ENCODE data around the gene PLA2G4B.

Gene PLA2G4B

GRCh38 chr15:41868321-41868720 is 29.7 kb downstream of the PLA2G4B start:
- DNase-seq = no peak

- DNase-seq = no peak
These were observed 31.4 kb downstream of the PLA2G4B start for GRCh38 chr15:41869770-41870688.

- DNase-seq = peak in 2 of 56 donors; percentile 6 to 19
These were observed 32.0 kb downstream of the PLA2G4B start for GRCh38 chr15:41870689-41871081.

GRCh38 chr15:41871175-41871905 is 32.7 kb downstream of the PLA2G4B start:
- no peak for DNase-seq

- no peak for DNase-seq
These were observed 33.6 kb downstream of the PLA2G4B start for GRCh38 chr15:41872166-41872747.

GRCh38 chr15:41873711-41874110 is 35.1 kb downstream of the PLA2G4B start:
- DNase-seq = no peak

- DNase-seq = no peak
These were observed 36.1 kb downstream of the PLA2G4B start for GRCh38 chr15:41874736-41875135.

- DNase-seq = no peak
These were observed 37.4 kb downstream of the PLA2G4B start for GRCh38 chr15:41876007-41876406.

- no peak for DNase-seq
These were observed 38.0 kb downstream of the PLA2G4B start for GRCh38 chr15:41876689-41877088.

- no peak for DNase-seq
These were observed 39.1 kb downstream of the PLA2G4B start for GRCh38 chr15:41877631-41878354.

- DNase-seq = peak in 3 of 56 donors; percentile 10 to 26 (median 13)
These were observed 39.7 kb downstream of the PLA2G4B start for GRCh38 chr15:41878355-41878699.

- DNase-seq = no peak
These were observed 40.7 kb downstream of the PLA2G4B start for GRCh38 chr15:41879321-41879845.

GRCh38 chr15:41880156-41880877 is 41.7 kb downstream of the PLA2G4B start:
- DNase-seq = no peak

- DNase-seq = no peak
These were observed 42.4 kb downstream of the PLA2G4B start for GRCh38 chr15:41881086-41881485.

GRCh38 chr15:41881550-41881919 is 42.9 kb downstream of the PLA2G4B start:
- no peak for DNase-seq

- no peak for DNase-seq
These were observed 43.5 kb downstream of the PLA2G4B start for GRCh38 chr15:41881920-41882688.

GRCh38 chr15:41882689-41883483 is 44.2 kb downstream of the PLA2G4B start:
- DNase-seq = peak in 2 of 56 donors; percentile 7

GRCh38 chr15:41883484-41883825 is 44.8 kb downstream of the PLA2G4B start:
- DNase-seq = no peak

GRCh38 chr15:41884458-41884857 is 45.8 kb downstream of the PLA2G4B start:
- DNase-seq = no peak

Measured in amygdala (tissue), 56 donors.